CD14-positive monocyte (primary cell): Measurements from ENCODE around the gene SLC2A6. TPM values are rescaled to one million over a fixed set of nuclear protein-coding genes. Genes with fewer than 3 reads are reported as not detected.

ENCODE experiments used
- DNase-seq, 3 donors: peaks; one replicate each; pipeline ENCODE4 v3.0.0-alpha.2; 2011 to 2022
- H2AFZ ChIP-seq: 2 replicates; pipeline ENCODE4 v1.6.0; 2012; ENCODE audit warnings: mild to moderate bottlenecking, low read depth, low read length, inconsistent platforms; ENCODE audit not compliant: insufficient read depth, poor library complexity, severe bottlenecking
- H3K27ac ChIP-seq, 2 donors: 1 replicate in 1 of 2; 2 replicates in 1 of 2; pipeline ENCODE4 v1.5.1; 2012 to 2013; ENCODE audit warnings: low read length in 2 of 2, control low read depth in 1 of 2, inconsistent platforms in 1 of 2, low read depth in 1 of 2, mild to moderate bottlenecking in 1 of 2
- H3K27me3 ChIP-seq, 2 donors: one replicate each; pipeline versions ENCODE4 v1.6.0 to v1.6.1; 2011 to 2013; ENCODE audit warnings: low read length in 2 of 2; ENCODE audit not compliant: control insufficient read depth in 2 of 2, insufficient read depth in 2 of 2
- H3K36me3 ChIP-seq, 2 donors: replicated peaks in 1 of 2; 1 replicate in 1 of 2; 2 replicates in 1 of 2; pipeline versions ENCODE4 v1.5.1 to v1.6.1; 2012 to 2013; ENCODE audit warnings: low read length in 2 of 2, control low read depth in 1 of 2, inconsistent platforms in 1 of 2, mild to moderate bottlenecking in 1 of 2; ENCODE audit not compliant: insufficient read depth in 2 of 2, control insufficient read depth in 1 of 2
- H3K4me1 ChIP-seq, 2 donors: 1 replicate in 1 of 2; 2 replicates in 1 of 2; pipeline versions ENCODE4 v1.5.1 to v1.6.1; 2012 to 2013; ENCODE audit warnings: low read length in 2 of 2, control low read depth in 1 of 2, inconsistent platforms in 1 of 2, mild to moderate bottlenecking in 1 of 2, moderate library complexity in 1 of 2; ENCODE audit not compliant: insufficient read depth in 2 of 2, control insufficient read depth in 1 of 2
- H3K4me2 ChIP-seq: replicated peaks from 2 replicates; pipeline ENCODE3; 2012; ENCODE audit warnings: low read length, moderate library complexity, mild to moderate bottlenecking; ENCODE audit not compliant: poor library complexity, severe bottlenecking; ENCODE audit errors: extremely low read depth
- H3K4me3 ChIP-seq, 3 experiments: fragments of 200-600 bp in 1 of 3; sonication (generic) in 1 of 3; replicated peaks in 1 of 3; 1 replicate in 2 of 3; 2 replicates in 1 of 3; pipeline ENCODE4 v1.5.1; 2011 to 2013; ENCODE audit warnings: low read length in 3 of 3, mild to moderate bottlenecking in 3 of 3, control low read depth in 2 of 3, low read depth in 2 of 3, inconsistent platforms in 1 of 3, moderate library complexity in 1 of 3
- H3K79me2 ChIP-seq: 2 replicates; pipeline ENCODE4 v1.6.0; 2012; ENCODE audit warnings: mild to moderate bottlenecking, control low read depth, inconsistent platforms, low read length, moderate library complexity; ENCODE audit not compliant: insufficient read depth
- H3K9ac ChIP-seq: 2 replicates; pipeline ENCODE4 v1.6.0; 2017; ENCODE audit warnings: low read length, mild to moderate bottlenecking; ENCODE audit not compliant: insufficient read depth, poor library complexity, severe bottlenecking
- H3K9me3 ChIP-seq, 2 donors: replicated peaks in 1 of 2; 1 replicate in 1 of 2; 2 replicates in 1 of 2; pipeline versions ENCODE4 v1.5.1 to v1.6.1; 2012 to 2013; ENCODE audit warnings: low read length in 2 of 2, control low read depth in 1 of 2; ENCODE audit not compliant: control insufficient read depth in 1 of 2, insufficient read depth in 1 of 2
- H4K20me1 ChIP-seq: 2 replicates; pipeline ENCODE4 v1.6.0; 2012; ENCODE audit warnings: mild to moderate bottlenecking, low read length, control low read depth, moderate library complexity; ENCODE audit not compliant: insufficient read depth
- H3K27ac Mint-ChIP-seq, 7 donors: one replicate each; pipeline ENCODE4 v1.8.0; 2020; ENCODE audit warnings: mild to moderate bottlenecking in 7 of 7, mixed read lengths in 7 of 7, moderate library complexity in 6 of 7, inconsistent platforms in 2 of 7
- H3K27me3 Mint-ChIP-seq, 3 donors: one replicate each; pipeline ENCODE4 v1.8.0; 2021 to 2022; ENCODE audit warnings: low read depth in 3 of 3, mild to moderate bottlenecking in 3 of 3, mixed read lengths in 3 of 3, moderate library complexity in 3 of 3, inconsistent platforms in 1 of 3
- H3K36me3 Mint-ChIP-seq, 2 donors: one replicate each; pipeline ENCODE4 v1.8.0; 2020; ENCODE audit warnings: mixed read lengths in 2 of 2, inconsistent platforms in 1 of 2, mild to moderate bottlenecking in 1 of 2
- H3K4me1 Mint-ChIP-seq: one replicate; pipeline ENCODE4 v1.8.0; 2020; ENCODE audit warnings: mild to moderate bottlenecking, mixed read lengths
- H3K4me3 Mint-ChIP-seq, 2 donors: one replicate each; pipeline ENCODE4 v1.8.0; 2020; ENCODE audit warnings: mild to moderate bottlenecking in 2 of 2, mixed read lengths in 2 of 2, moderate library complexity in 1 of 2
- H3K9me3 Mint-ChIP-seq, 7 donors: one replicate each; pipeline ENCODE4 v1.8.0; 2020 to 2022; ENCODE audit warnings: mixed read lengths in 7 of 7, mild to moderate bottlenecking in 6 of 7, moderate library complexity in 6 of 7, inconsistent platforms in 2 of 7
- CTCF ChIP-seq: fragments of 200-600 bp; IDR thresholded peaks from one replicate; pipeline ENCODE4 v1.8.0; 2022; ENCODE audit warnings: antibody characterized with exemption, mild to moderate bottlenecking
- WGBS: methylation state at CpG from one replicate; pipeline ENCODE4 v1.1.5; 2013; ENCODE audit warnings: missing lambda C conversion rate; ENCODE audit not compliant: insufficient coverage; 5-methylcytosine and 5-hydroxymethylcytosine counted together
- intact Hi-C, 2 donors: fragments of 100-400 bp; cut with micrococcal nuclease; formaldehyde crosslinking; loops; one replicate each; pipeline versions ENCODE4 v1.15.0 to v1.15.1; 2023
- polyA plus RNA-seq, 3 donors: library from polyadenylated mRNA; depleted of rRNA in 1 of 3; unstranded in 2 of 3; stranded (reverse) in 1 of 3; fragments of 300-500 nt in 2 of 3; fragments of >200 nt in 1 of 3; fragmentation: Illumina TruSeq in 2 of 3; gene quantifications; 1 replicate in 2 of 3; 2 replicates in 1 of 3; pipeline ENCODE4 v1.2.3, GENCODE V29; 2012 to 2021

The SLC2A6 gene
- polyA plus RNA-seq, 3 donors = 43.2 to 127 (median 60.4) TPM

- H3K27me3 ChIP-seq = peaks cover 0 to 9% of the 10 kb centered on the region in 2 donors
- no peaks in the 10 kb centered on the region for H3K79me2 ChIP-seq
- H3K27me3 Mint-ChIP-seq = peaks cover 12 to 32% (median 13%) of the 10 kb centered on the region in 3 donors
- H3K4me1 Mint-ChIP-seq = peaks cover 21% of the 10 kb centered on the region
- DNase-seq = no peak
- H3K4me3 Mint-ChIP-seq = peak overlapping the region in 1 of 2 donors; percentile 15
- 90% methylated on average over 11 of the region's 22 CpGs for WGBS
- H3K27ac Mint-ChIP-seq = no peak overlapping the region
- peaks cover 17 to 22% of the 10 kb centered on the region in 2 donors for H3K4me1 ChIP-seq
- H4K20me1 ChIP-seq = peaks cover 23% of the 10 kb centered on the region
- H3K4me2 ChIP-seq = no peak overlapping the region
- intact Hi-C loops = no loop called here
- no peak overlapping the region for H2AFZ ChIP-seq
- no peak overlapping the region for H3K4me3 ChIP-seq
- H3K9me3 Mint-ChIP-seq = peaks cover 0 to 1% (median 0%) of the 10 kb centered on the region in 7 donors
- H3K36me3 ChIP-seq = no peaks in the 10 kb centered on the region
- H3K9me3 ChIP-seq = no peaks in the 10 kb centered on the region
- no peak overlapping the region for H3K9ac ChIP-seq
- H3K36me3 Mint-ChIP-seq = no peaks in the 10 kb centered on the region
- H3K27ac ChIP-seq = no peak overlapping the region
- TF ChIP-seq CTCF = no peak
These were observed 15.6 kb downstream of the SLC2A6 start for GRCh38 chr9:133463234-133463863.

GRCh38 chr9:133461975-133462374 is 16.9 kb downstream of the SLC2A6 start:
- peaks cover 17 to 22% of the 10 kb centered on the region in 2 donors for H3K4me1 ChIP-seq
- H3K9me3 ChIP-seq = no peaks in the 10 kb centered on the region
- H3K9me3 Mint-ChIP-seq = peaks cover 0 to 1% (median 0%) of the 10 kb centered on the region in 7 donors
- 84% methylated on average over 4 of the region's 4 CpGs for WGBS
- peaks cover 0 to 9% of the 10 kb centered on the region in 2 donors for H3K27me3 ChIP-seq
- H3K4me3 ChIP-seq = no peak overlapping the region
- H3K4me3 Mint-ChIP-seq = peak overlapping the region in 1 of 2 donors; percentile 22
- H3K36me3 Mint-ChIP-seq = no peaks in the 10 kb centered on the region
- no peak overlapping the region for H2AFZ ChIP-seq
- H3K4me2 ChIP-seq = no peak overlapping the region
- intact Hi-C loops = no loop called here
- H3K4me1 Mint-ChIP-seq = peaks cover 21% of the 10 kb centered on the region
- no peak for DNase-seq
- H3K9ac ChIP-seq = no peak overlapping the region
- peak overlapping the region in 1 of 7 donors; percentile 75 for H3K27ac Mint-ChIP-seq
- H3K36me3 ChIP-seq = no peaks in the 10 kb centered on the region
- peaks cover 13 to 38% (median 16%) of the 10 kb centered on the region in 3 donors for H3K27me3 Mint-ChIP-seq
- H3K27ac ChIP-seq = no peak overlapping the region
- H3K79me2 ChIP-seq = no peaks in the 10 kb centered on the region
- H4K20me1 ChIP-seq = peaks cover 20% of the 10 kb centered on the region
- TF ChIP-seq CTCF = no peak
